Retinal pigment epithelial cell (primary cell): ENCODE data around the gene NT5M.

Experiments used
- DNase-seq: peaks from one replicate; pipeline ENCODE4 v3.0.0-alpha.2; 2010; ENCODE audit warnings: low read depth
- H3K4me3 ChIP-seq: 2 replicates; pipeline ENCODE4 v1.5.1; 2011; ENCODE audit warnings: mild to moderate bottlenecking, low read length, control low read depth, moderate library complexity
- CTCF ChIP-seq: conservative IDR thresholded peaks from 2 replicates; pipeline ENCODE4 v1.5.1; 2011; ENCODE audit warnings: low read depth, low read length, control low read depth, inconsistent platforms

The NT5M gene

GRCh38 chr17:17386094-17386800 lies 83.1 kb downstream of the NT5M start:
- TF ChIP-seq CTCF = no peak
- DNase-seq = no peak
- H3K4me3 ChIP-seq = no peak overlapping the region

GRCh38 chr17:17387017-17387497 lies 83.9 kb downstream of the NT5M start:
- H3K4me3 ChIP-seq = no peak overlapping the region
- no peak for TF ChIP-seq CTCF
- no peak for DNase-seq

GRCh38 chr17:17387498-17388362 lies 84.6 kb downstream of the NT5M start:
- no peak overlapping the region for H3K4me3 ChIP-seq
- DNase-seq = no peak
- TF ChIP-seq CTCF = peak; percentile 30

GRCh38 chr17:17388657-17389496 lies 85.7 kb downstream of the NT5M start:
- no peak for TF ChIP-seq CTCF
- DNase-seq = no peak
- no peak overlapping the region for H3K4me3 ChIP-seq

- no peak for DNase-seq
- no peak overlapping the region for H3K4me3 ChIP-seq
- TF ChIP-seq CTCF = no peak
These were observed 88.6 kb downstream of the NT5M start for GRCh38 chr17:17391668-17392370.

- no peak for DNase-seq
- TF ChIP-seq CTCF = no peak
- no peak overlapping the region for H3K4me3 ChIP-seq
These were observed 90.8 kb downstream of the NT5M start for GRCh38 chr17:17393976-17394375.
